Sigmoid colon (tissue), 7 donors: ENCODE results near the gene TECR. TPM values are rescaled to one million over a fixed set of nuclear protein-coding genes. Genes with fewer than 3 reads are reported as not detected.

ENCODE experiments used
- DNase-seq: peaks from one replicate; pipeline ENCODE4 v3.0.0-alpha.2; 2019
- H3K27ac ChIP-seq, 4 donors: fragments of 200-600 bp; sonication (generic); one replicate each; pipeline ENCODE4 v1.5.1; 2016 to 2019; ENCODE audit warnings: mild to moderate bottlenecking in 1 of 4
- H3K27me3 ChIP-seq, 3 donors: fragments of 200-600 bp; sonication (generic); one replicate each; pipeline ENCODE4 v1.5.1; 2019; ENCODE audit warnings: mild to moderate bottlenecking in 1 of 3
- H3K36me3 ChIP-seq, 4 donors: fragments of 200-600 bp; sonication (generic); one replicate each; pipeline ENCODE4 v1.5.1; 2016 to 2019
- H3K4me1 ChIP-seq, 4 donors: fragments of 200-600 bp; sonication (generic); one replicate each; pipeline ENCODE4 v1.5.1; 2017 to 2019
- H3K4me3 ChIP-seq, 4 donors: fragments of 200-600 bp; sonication (generic); one replicate each; pipeline ENCODE4 v1.5.1; 2017 to 2019; ENCODE audit warnings: mild to moderate bottlenecking in 2 of 4, moderate library complexity in 1 of 4
- H3K9me3 ChIP-seq, 4 donors: fragments of 200-600 bp in 3 of 4; sonication (generic) in 3 of 4; one replicate each; pipeline versions ENCODE4 v1.5.1 to v1.6.1; 2013 to 2019
- CTCF ChIP-seq, 4 experiments: fragments of 450-650 bp in 3 of 4; fragments of 200-600 bp in 1 of 4; IDR thresholded peaks; one replicate each; pipeline ENCODE4 v1.5.1; 2016 to 2019; ENCODE audit warnings: antibody characterized with exemption in 4 of 4, mild to moderate bottlenecking in 3 of 4, moderate library complexity in 2 of 4
- EP300 ChIP-seq, 4 donors: sonication (generic); formaldehyde crosslinking; IDR thresholded peaks; one replicate each; pipeline ENCODE4 v1.6.1; 2017; ENCODE audit warnings: antibody characterized with exemption in 4 of 4
- POLR2A ChIP-seq, 2 donors: fragments of 450-650 bp; IDR thresholded peaks; one replicate each; pipeline ENCODE4 v1.6.1; 2016; ENCODE audit warnings: antibody characterized with exemption in 2 of 2, mild to moderate bottlenecking in 2 of 2, moderate library complexity in 2 of 2
- POLR2AphosphoS5 ChIP-seq, 4 donors: sonication (generic); formaldehyde crosslinking; IDR thresholded peaks; one replicate each; pipeline ENCODE4 v1.6.1; 2017; ENCODE audit warnings: antibody characterized with exemption in 4 of 4
- WGBS, 2 donors: extraction: QIAGEN DNeasy Blood & Tissue Kit; methylation state at CpG; one replicate each; pipeline ENCODE4 v1.1.7; 2013; 5-methylcytosine and 5-hydroxymethylcytosine counted together
- intact Hi-C: fragments of 100-400 bp; cut with DNase I; formaldehyde crosslinking; loops from one replicate; pipeline ENCODE4 v1.15.1; 2023
- polyA plus RNA-seq, 3 donors: library from polyadenylated mRNA; stranded (reverse); fragments of 200-250 nt; gene quantifications; one replicate each; pipeline ENCODE4 v1.2.3, GENCODE V29; 2013
- total RNA-seq, 4 donors: library from RNA; depleted of rRNA; stranded (reverse); fragments of >200 nt; gene quantifications; one replicate each; pipeline ENCODE4 v1.1.0, GENCODE V29; 2016
- donor health status: healthy with polysubstance abuse.
- donor health status: Bipolar disorder and iron deficiency.
- donor health status: healthy.

The TECR gene
- total and polyA plus RNA-seq, 7 donors: 20.6 to 139 (median 32.4) TPM

- no peak for TF ChIP-seq EP300 (IDR thresholded peaks at IDR 0.05)
- peak; percentile 39 to 96 (median 78) for TF ChIP-seq CTCF (IDR thresholded peaks at IDR 0.05)
- no peak for TF ChIP-seq POLR2A (IDR thresholded peaks at IDR 0.05)
- 9 to 12% methylated on average over 18 of the region's 18 CpGs for WGBS, 2 donors
- Histone ChIP-seq H3K27me3 (no peaks in the 10 kb centered on the region), H3K9me3 (no peaks in the 10 kb centered on the region), H3K27ac (no peak overlapping the region), H3K4me1 (peaks cover 0 to 9% (median 7%) of the 10 kb centered on the region in 4 donors), H3K36me3 (peaks cover 0 to 10% (median 0%) of the 10 kb centered on the region in 4 donors), H3K4me3 (peak overlapping the region in 2 of 4 donors; percentile 7 to 22)
- peak; percentile 76 for DNase-seq
- intact Hi-C loops: no loop called here
Measured at GRCh38 chr19:14556662-14557188, 27.3 kb downstream of the TECR start.

GRCh38 chr19:14558370-14559066 is 29.1 kb downstream of the TECR start:
- 87 to 90% methylated on average over 23 of the region's 23 CpGs for WGBS, 2 donors
- H3K27ac ChIP-seq: no peak overlapping the region
- H3K36me3 ChIP-seq: peaks cover 0 to 3% (median 0%) of the 10 kb centered on the region in 4 donors
- no peak for DNase-seq
- no peaks in the 10 kb centered on the region for H3K9me3 ChIP-seq
- intact Hi-C loops: no loop called here
- H3K4me3 ChIP-seq: no peak overlapping the region
- no peak for TF ChIP-seq POLR2AphosphoS5 (IDR thresholded peaks at IDR 0.05)
- no peak for TF ChIP-seq CTCF (IDR thresholded peaks at IDR 0.05)
- no peak for TF ChIP-seq POLR2A (IDR thresholded peaks at IDR 0.05)
- no peak for TF ChIP-seq EP300 (IDR thresholded peaks at IDR 0.05)
- H3K4me1 ChIP-seq: peaks cover 0 to 9% (median 7%) of the 10 kb centered on the region in 4 donors
- H3K27me3 ChIP-seq: no peaks in the 10 kb centered on the region

GRCh38 chr19:14559916-14560775 is 30.8 kb downstream of the TECR start:
- Histone ChIP-seq H3K4me3 (no peak overlapping the region), H3K4me1 (peaks cover 0 to 9% (median 7%) of the 10 kb centered on the region in 4 donors), H3K9me3 (no peaks in the 10 kb centered on the region), H3K36me3 (peaks cover 0 to 11% (median 0%) of the 10 kb centered on the region in 4 donors), H3K27me3 (no peaks in the 10 kb centered on the region), H3K27ac (peak overlapping the region in 2 of 4 donors; percentile 14 to 56)
- WGBS, 2 donors: 77 to 90% methylated on average over 28 of the region's 28 CpGs
- TF ChIP-seq EP300 (IDR thresholded peaks at IDR 0.05): no peak
- no peak for TF ChIP-seq POLR2A (IDR thresholded peaks at IDR 0.05)
- TF ChIP-seq POLR2AphosphoS5 (IDR thresholded peaks at IDR 0.05): no peak
- intact Hi-C loops: no loop called here
- no peak for DNase-seq

GRCh38 chr19:14560776-14561108 is 31.3 kb downstream of the TECR start:
- DNase-seq: no peak
- TF ChIP-seq POLR2A (IDR thresholded peaks at IDR 0.05) (no peak), POLR2AphosphoS5 (IDR thresholded peaks at IDR 0.05) (no peak), EP300 (IDR thresholded peaks at IDR 0.05) (no peak), CTCF (IDR thresholded peaks at IDR 0.05) (no peak)

GRCh38 chr19:14561249-14561648 is 31.9 kb downstream of the TECR start:
- Histone ChIP-seq H3K36me3 (peaks cover 0 to 22% (median 2%) of the 10 kb centered on the region in 4 donors), H3K4me3 (no peak overlapping the region), H3K27me3 (no peaks in the 10 kb centered on the region), H3K9me3 (no peaks in the 10 kb centered on the region), H3K27ac (peak overlapping the region; percentile 14 to 56 (median 34)), H3K4me1 (peaks cover 0 to 7% (median 5%) of the 10 kb centered on the region in 4 donors)
- WGBS, 2 donors: 86 to 87% methylated on average over 8 of the region's 8 CpGs
- intact Hi-C loops: no loop called here
- no peak for TF ChIP-seq POLR2AphosphoS5 (IDR thresholded peaks at IDR 0.05)
- TF ChIP-seq EP300 (IDR thresholded peaks at IDR 0.05): no peak
- TF ChIP-seq CTCF (IDR thresholded peaks at IDR 0.05): no peak
- TF ChIP-seq POLR2A (IDR thresholded peaks at IDR 0.05): no peak
- DNase-seq: no peak

More at GRCh38 chr19:14560776-14561108, 31.3 kb downstream of the TECR start:
- no peak overlapping the region for H3K4me3 ChIP-seq
- H3K27me3 ChIP-seq: no peaks in the 10 kb centered on the region
- intact Hi-C loops: no loop called here
- H3K36me3 ChIP-seq: peaks cover 0 to 17% (median 0%) of the 10 kb centered on the region in 4 donors
- H3K9me3 ChIP-seq: no peaks in the 10 kb centered on the region
- peaks cover 0 to 9% (median 7%) of the 10 kb centered on the region in 4 donors for H3K4me1 ChIP-seq
- 81 to 90% methylated on average over 6 of the region's 6 CpGs for WGBS, 2 donors
- H3K27ac ChIP-seq: peak overlapping the region in 1 of 4 donors; percentile 56
